COLO668 (cell line): Measurements from ENCODE around the gene DAB2IP.
A peak's percentile ranks its signal among the peaks of the same experiment; 100 is the strongest.
"Not testable (repeated sequence)": the region's sequence is repeated elsewhere in the genome, so short reads cannot be mapped to it uniquely, and the experiment has no call there.

ENCODE experiments used
- DNase-seq: peaks from one replicate; lab custom pipeline; 2025; ENCODE audit not compliant: unreplicated experiment; lab: John Stamatoyannopoulos, UW

DAB2IP gene

DNA sequence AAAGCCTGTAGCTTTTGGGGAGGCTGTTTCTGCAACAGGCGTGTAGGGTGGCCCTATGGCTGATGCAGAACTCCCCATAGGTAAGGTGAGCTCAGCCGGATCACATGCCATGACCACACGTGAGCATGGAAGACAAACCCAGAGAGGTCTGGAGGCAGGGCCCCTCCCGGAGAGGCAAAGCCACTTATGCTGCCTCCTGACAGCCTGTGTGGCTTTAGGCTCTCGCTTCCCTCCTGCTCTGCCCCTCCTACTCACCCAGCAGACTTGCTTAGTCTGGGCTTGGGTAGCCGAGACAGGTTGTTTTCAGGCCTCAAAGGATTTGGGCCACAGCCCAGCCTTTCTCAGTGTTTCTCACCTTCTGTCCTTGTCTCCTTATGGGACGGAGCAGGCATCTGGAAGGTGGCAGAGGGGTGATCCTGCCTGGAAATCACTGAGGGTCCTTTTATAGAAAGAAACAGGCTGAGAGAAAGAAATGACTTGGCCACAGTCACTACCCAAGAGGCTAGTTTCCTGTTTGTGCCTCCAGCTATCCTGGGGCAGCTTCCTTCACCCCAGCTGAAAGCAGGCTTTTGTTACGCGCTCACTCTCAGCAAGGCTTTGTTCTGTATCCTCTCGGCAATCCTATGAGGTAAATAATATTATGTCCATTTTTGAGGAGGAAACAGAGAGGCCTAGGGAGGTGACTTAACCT lies 89.9 kb downstream of the DAB2IP start:
- DNase-seq = no peak

DNA sequence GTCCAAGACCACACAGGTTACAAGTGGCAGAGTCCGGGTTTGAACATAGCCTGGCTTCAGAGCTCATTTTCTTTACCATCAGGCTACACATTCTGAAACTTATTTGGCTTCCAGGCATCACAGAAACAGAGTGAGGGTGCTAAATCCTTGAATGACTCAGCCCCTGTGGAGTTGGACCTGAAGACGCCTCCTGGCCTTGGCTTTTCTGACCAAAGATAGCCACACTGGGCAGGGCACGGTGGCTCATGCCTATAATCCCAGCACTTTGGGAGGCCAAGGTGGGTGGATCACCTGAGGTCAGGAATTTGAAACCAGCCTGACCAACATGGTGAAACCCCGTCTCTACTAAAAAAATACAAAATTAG lies 90.5 kb downstream of the DAB2IP start:
- DNase-seq = not testable (repeated sequence)

DNA sequence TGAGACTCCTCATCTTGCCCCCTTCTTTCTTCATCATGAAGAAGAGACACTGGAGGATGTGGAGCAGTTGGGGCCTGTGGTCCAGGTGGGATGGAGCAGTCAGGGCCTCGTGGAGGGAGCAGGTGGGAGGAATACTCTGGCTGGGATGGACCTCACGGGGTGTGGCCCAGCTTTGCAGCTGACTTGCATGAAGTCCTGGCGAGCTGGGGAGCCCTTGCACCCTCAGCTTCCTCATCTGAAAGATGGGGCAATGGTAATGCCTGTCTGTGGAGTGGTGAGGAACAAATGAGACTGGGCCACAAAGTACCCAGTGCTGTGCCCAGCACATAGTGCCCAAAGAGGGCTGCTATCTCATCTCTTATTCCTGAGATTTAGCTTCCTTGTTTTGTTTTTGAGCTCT lies 91.5 kb downstream of the DAB2IP start:
- DNase-seq = no peak

DNA sequence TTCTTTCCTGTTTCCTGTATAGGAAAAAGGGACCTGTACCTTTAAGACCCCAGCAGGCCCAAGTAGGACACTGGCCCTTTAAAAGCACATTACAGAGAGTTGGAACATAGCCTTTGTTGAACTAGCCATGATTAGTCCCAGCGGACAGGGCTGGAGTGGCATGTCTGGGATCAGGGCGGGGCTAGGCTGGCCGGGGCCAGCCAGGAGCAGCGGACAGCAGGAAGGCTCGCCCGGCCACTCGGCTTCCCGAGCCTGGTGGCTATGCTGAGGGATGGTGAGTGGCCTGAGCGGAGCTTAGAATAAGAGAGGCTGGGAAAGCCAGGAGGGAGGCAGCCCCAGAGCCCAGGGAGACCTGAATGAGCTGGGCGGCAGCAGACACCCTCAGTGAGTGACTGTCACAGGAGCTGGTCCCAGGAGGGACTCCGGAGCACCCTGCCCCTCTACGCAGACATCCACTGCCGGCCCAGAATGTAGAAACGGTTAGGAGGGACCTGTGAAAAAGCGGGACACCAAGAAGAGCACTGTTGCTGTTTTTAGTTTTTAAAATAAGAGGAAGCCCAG lies 92.1 kb downstream of the DAB2IP start:
- peak; percentile 34 for DNase-seq

DNA sequence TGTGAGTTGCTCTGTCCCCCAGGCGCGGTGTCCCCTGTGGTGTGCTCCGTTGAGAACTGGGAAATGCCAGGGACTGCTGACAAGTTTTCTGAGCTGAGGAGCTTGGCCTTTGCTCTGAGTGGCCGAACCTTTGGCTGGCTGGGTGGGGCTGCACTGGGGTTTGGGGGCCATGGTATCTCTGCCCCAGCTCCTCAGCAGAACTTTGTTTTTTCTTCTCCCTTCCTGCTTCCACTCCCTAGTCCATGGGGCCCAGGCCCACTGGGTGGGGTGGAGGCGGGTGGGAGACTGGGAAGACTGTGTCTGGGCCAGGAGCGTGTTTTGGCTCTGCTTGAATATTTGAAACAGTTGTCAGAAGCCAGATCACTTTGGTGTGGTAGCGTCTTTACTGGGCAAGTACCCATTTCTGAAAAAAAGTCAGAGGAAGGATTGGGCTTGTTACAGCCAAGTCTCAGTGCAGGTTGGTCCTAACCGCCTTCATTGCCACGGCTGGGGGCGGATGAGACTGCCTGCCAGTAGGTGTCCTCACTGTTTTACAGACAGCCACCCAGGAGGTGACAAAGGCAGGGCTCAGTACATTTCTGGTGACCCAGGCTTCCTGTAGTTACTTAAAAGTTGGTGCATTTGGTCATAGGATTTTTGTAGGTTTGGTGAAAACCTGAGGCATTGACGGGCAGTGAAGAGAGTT lies 92.7 kb downstream of the DAB2IP start:
- DNase-seq = peak; percentile 47

DNA sequence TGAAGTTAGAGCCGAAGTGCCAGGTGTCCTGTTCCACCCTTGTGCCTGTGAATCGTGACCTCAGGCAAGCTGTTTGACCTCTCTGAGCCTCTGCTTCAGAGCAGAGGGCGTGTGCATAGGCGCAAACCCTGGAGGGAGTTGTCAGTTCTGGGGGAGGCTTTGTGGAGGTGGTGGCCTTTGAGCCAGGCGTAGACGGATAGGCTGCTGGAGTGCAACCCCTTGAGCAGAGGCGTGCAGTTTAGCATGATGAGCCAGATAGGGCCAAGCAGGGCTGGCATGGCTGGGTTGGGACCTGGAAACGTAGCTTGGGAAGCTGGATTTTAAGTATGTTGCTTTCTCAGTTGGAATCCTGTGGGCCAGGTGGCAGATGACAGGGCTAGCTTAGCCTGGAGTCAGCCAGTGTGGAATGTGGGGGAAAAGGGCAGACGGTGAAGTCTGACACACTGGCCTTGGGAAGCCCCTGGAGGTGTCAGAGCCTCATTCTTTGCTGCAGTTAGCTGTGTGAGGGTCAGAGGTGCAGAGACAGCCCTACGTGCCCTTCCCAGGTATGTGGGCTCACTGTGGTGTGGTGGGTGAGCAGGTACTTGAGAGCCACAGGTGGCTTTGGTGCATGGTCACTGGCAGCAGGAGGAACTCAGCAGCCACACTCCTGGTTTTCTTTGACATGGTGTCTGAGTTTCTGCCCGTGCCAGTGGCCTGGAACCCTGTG lies 93.4 kb downstream of the DAB2IP start:
- DNase-seq = no peak

DNA sequence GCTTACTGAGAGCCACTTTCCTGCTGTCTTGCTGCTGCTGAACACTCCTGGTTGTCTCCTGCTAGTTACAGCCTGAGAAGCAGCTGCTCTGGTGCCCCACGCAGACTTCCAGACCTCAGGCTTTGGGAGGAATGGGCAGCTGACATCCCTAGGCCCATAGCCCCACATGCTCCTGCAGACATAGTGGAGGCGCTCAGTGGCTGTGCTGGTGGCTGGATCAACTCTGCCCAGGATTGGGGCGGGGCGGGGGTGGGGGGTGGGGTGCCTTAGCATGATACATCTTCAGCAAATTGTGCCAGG lies 93.9 kb downstream of the DAB2IP start:
- DNase-seq = no peak

DNA sequence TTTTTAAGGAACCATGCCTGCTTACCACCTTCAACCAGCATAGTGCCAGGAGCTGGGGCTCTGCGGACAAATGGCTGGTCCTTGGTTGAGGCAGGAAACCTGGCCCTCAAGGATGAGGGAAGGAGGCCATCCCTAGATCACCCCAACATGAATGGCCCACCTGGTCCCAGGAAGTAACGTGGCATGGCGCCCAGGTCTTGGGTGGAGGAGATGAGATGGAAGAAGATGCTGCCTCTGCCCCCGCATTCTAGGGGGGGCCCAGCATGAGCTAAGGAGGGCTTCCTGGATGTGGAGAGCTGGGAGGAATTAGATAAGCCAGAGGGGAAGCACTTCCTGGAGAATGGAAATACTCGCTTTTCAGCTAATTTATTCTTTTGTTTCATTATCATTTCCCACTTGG lies 95.0 kb downstream of the DAB2IP start:
- DNase-seq = no peak

DNA sequence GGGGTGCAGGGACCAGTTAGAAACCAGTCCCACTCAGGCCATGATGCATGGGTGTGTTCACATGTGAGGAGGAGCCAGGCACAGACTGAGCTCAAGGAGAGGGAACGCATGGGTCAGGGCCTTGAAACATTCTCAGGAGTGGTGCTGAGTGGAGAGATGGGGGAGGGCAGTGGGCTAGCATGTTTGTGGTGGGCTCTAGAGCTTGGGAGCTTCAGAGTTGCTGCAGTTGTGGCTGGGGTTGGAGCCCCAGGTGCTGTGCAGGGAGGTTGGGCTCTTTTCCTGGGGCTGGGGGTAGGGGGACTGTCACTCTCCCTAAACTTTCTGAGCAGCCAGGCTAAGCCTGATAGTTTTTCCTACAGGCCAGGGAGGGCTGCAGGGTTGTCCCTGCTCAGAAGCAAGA lies 95.4 kb downstream of the DAB2IP start:
- no peak for DNase-seq

DNA sequence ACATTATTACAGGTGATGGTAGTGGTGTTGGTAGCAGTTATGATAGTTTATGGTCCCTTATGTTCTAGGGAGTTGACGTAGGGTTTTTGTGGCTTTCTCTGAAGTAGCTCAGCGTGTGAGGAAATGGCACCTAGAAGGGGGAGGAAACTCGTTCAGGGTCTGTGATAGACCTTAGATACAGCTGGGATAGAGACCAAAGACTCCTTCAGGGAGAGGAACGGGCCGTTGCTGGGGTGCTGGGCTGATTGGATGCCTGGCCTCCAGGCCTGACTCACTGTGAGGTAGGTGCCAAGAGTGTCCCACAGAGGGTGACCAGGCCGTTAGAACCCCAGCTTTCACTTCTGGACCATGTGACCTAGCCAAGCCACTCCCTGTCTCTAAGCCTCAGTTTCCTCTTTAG lies 96.6 kb downstream of the DAB2IP start:
- no peak for DNase-seq

DNA sequence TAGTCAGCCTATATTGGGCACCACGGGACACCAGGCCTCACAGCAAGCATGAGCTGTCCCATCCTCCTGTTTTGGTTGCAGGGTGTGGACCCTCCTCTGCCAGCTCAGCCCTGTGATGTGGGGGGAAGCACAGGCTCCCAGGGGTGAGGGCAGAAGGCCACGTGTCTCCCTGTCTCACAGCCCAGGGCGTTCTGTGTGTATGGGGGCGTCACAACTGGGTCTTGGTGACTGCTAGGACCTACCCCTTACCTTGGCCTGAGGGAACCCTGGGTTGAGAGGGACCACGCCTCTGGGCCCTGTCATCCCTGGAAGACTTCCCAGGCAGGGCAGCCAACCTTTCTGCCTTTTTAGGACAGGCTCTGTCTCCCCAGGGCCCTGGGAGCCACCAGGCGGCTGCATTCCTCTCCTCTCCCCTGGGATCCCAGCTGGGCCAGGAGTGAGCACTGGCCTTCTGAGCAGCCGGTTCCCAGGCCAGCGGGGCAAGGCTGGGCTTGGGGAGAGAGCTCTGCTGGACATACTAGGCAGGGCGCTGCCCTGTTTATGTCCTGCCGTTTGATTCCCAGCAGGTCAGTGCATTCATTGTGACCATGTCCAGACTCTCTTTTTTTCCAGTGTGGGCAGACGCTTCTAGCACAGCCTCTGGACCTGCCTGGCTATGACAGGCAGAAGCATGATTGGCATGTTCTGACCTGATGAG lies 97.4 kb downstream of the DAB2IP start:
- DNase-seq = no peak

DNA sequence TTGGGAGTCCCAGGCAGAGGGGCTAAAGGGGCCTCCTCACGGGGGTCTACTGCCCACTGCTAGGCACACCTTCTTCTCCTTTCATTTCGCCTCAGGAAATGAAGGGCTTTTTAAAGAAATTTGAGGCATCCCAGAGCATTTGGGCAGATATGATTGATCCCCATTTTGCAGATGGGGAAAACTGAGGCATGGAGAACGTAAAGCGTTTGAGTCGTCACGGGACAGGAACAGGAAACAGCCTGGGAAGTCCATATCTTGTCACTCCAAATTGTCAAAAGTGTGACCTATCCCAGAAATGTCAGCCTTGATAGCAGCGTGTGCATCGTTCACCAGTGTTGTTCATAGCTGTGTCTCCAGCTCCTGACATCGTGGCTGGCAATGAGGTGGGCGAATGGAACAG lies 98.2 kb downstream of the DAB2IP start:
- DNase-seq = no peak

DNA sequence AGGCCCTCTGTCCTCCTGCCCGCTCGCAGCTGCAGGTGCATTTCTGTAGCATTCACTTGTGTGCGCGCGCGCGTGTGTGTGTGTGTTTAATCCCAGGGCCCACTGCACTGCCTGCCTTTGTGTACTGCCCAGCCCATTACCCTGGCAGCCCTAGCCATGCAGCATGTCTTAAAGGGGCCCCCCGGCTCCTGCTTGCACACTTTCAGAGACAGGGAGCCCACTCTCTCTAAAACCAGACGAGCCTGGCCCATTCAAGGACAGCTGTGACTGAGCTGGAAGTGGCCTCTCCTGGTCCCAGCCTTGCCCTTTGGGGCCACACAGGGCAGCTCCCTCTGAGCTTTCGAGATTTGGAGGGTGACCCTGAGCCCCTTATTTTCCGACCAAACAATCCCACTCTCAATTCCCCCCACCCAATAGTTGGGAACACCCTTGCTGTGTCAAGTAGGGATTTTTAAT lies 98.9 kb downstream of the DAB2IP start:
- no peak for DNase-seq

DNA sequence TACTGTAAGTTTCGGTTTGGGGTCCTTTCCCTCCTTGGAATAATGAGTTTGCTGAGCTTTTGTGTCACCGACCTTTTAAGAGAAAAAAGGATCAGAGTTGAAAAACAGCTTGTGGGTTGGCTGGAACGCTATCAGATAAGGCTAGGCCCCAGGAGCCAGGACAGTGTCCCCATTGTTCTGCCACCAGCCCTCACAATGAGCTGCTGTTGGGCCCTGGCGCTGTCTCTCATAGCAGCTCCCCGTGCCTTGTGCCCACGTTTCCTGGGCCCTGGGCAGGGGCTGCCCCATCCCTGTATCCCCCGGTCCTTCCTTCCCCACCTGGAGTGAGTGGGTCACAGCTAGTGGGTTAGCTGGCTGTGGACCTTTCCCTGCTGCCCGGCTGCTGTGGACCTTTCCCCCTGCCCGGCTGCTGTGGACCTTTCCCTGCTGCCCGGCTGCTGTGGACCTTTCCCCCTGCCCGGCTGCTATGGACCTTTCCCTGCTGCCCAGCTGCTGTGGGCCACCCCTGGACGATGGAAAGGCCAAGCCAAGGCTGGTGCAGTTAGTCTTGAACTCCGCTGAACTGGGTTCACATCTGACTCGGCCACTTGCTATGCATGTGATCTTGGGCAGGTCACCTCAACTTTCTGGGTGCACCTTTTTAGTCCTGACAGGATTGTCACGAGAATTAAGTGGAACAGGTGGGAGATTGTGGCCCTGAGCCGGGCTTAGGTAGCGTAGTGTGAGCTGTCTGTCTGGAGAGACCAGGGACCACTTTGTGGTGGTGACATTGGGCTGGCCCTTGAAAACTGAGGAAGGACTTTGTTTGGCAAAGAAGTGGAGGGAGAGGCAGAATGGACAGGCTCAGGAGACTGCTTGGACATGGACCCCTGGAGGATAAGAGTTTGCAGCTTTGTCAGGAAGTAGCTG lies 99.5 kb downstream of the DAB2IP start:
- DNase-seq = no peak

DNA sequence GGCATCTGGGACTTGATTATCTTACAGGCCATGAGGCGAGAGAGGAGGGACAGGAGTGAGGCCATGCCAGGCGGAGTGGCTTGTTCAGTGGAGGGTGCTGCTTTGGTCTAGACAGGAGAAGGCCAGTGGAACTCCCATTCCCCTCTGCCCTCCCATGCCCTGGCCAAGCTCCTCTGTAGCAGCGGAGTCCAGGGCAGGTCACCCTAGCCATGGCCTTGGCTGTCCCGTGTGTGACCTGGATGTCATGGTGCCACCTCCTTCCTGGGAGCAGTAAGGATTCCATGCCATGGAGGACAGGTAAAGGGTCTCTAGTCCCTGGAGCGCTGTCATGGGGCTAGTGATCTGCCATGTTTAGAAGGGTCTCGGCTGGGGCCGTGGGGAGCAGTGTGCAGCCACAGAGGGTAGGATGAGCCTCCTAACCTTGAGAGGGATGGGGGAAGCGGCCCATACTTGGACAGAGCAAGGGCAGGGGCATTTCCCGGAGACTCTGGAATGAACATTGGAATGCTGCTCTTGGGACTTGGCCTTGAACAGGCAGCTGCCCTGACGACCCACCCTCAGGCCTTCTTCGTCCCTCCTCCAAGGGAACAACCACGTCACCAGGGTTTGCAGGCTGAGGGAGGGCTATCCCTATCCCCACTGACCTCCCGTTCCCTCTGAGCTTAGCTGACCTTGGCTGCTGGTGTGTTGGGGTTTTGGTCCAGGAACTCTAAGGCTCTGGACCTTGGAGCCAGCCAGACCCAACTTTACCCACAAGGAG lies 100.4 kb downstream of the DAB2IP start:
- DNase-seq = no peak

DNA sequence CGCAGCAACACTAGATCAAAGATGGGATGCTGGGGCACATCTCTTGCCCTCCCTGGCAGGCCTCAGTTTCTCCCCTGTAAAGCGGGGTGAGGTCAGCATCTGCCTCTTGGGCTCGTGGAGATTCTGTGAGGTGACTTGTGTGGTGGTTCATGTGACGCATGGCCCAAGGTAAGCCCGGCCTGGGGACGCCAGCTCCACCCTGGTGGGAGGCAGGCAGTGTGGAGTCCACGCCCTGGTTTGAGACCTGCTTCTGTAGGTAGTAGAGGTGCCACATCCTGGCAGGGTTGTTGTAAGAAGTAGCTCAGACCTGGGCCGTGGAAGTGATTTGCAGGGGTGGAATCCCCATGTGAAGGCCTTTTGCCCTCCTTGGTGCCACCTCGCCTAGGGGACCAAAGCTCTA lies 101.5 kb downstream of the DAB2IP start:
- no peak for DNase-seq

DNA sequence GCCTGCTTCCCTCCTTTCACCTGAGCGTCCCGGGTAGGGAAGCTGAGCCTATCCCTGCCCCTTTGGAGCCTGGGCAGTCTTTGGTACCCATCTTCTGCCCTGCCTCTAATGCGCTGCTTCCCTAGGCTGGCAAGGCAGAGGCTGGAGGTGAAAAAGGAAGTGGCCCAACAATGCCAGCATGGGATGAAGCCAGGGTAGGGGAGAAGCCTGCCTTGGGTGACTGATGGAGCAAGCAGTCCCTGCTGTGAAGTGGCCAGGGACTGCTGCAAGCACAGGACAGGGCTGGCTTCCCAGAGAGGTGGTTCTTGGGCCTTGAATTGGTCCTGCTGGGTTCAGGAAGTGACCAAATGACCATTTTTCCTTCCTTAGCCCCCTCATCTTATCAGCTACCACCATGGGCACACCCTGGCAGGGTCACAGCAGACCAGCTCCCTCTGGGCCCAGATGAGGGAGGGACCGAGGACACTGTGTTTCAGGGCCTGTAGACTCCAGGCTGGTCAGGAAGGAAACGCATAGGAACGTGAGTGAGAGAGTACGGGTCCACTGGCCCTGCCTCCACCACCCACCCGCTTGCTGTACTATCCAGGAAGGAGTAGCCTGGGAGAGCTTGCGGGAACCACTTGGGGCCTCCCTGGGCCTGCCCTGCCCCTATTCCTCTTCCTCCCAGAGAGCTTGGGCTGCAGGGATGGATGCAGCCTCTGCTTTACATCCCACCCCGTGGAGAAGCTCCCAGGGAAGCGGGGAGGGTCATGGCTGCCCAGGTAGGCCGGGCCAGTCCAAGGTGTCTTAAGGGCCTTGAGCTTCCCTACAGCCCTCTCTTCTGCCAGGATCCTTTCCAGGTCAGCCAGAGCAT lies 102.6 kb downstream of the DAB2IP start:
- no peak for DNase-seq

DNA sequence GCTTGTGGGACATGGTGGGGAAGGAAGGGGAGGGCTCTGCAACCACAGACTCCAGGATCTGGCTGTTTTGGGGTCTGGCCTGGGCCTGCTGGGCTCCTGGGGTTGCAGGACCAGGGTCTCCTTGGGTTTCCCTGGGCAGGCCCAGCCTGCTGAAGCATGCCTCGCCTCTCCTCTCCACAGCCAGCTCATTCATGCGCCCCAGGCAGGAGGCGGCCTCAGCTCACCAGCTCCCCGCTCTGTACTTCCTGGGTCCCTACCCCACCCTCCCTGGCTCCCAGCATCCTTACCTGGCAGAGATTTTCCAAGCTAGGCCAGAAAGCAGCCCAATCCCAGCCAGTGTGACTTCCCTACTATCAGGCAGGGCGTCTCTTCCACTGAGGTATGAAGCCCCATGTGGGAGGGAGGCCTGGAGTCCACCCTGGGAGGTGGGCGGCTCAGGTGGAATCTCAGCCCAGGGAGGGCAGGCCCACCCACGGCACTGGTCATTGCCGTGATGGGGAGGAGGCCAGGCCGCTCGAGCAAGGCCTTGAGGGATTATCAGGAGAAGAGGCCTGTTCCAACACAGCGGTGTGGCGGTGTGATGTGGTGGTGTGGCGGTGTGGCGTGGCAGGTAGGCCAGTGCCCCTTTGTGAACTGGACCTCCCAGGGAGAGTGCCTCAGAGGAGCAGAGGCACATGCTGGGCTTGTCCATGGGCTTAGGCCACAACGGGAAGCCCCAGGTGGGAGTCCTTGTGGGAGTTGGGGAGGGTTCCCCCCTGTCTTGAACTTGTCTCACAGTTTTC lies 103.4 kb downstream of the DAB2IP start:
- DNase-seq = no peak
